DMS53 (cell line): ENCODE data around the gene ANO4.

Experiments used
- DNase-seq: peaks from one replicate; lab custom pipeline; 2025; lab: John Stamatoyannopoulos, UW

Gene ANO4

DNA sequence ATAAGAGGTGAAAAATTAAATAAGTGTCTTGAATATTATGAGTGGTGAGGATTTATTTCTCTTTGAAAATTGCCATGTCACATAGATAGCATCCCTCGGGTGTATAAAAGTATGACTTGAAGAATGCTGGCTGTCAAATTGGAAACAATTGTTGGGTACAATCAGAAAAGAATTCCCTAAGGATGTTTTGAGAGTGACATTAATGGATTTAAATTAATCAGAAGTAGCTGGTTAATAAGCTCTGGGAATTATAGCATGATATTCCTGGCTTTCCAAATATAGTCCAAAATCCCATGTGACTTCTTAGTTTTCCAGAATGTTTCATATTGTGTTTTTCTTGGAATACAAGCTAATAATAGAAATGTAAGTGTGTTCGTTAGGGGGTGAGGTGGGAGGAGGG is 196.5 kb downstream of the ANO4 start:
- DNase-seq = no peak

DNA sequence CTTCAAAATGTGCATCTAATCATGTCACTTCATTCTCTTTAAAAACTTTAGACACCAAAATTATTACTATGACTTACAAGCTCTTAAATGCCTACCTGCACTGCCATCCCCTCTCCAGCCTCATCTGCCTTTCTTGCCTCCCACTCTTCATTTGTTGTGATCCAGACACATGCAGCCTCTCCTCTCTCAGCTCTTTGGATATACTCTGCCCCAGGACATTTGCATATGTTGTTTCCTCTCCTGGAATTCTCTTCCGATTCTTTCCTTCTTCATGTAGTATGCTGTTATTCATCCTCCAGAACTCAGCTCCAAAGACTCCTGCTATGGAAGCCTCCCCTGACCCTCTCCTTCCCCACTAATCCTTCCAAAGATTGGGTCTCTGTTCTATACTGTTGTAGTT is 197.6 kb downstream of the ANO4 start:
- no peak for DNase-seq

DNA sequence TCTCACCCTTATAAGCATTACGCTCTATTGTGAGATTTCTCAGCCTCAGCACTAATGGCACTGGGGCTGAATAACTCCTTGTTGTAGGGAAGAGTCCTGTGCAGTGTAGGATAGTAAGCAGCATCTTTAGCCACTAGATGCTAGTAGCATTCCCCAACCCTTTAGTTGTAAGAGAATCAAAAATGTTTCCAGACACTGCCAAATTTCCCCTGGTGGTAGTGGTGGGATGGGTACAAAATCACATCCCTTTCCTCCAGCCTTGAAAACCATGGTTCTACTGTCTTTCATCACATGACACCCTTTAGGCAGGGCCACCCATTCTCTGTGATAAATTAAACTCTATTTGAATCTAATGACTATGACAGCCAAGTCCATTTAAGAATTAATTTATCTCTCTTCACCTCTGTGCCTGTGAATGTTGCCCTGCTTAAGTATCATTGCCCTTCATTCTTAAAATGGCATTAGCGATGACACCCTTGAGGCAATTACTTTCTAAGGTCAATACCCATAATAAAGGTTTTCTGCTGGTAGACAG is 199.4 kb downstream of the ANO4 start:
- DNase-seq = peak; percentile 10

DNA sequence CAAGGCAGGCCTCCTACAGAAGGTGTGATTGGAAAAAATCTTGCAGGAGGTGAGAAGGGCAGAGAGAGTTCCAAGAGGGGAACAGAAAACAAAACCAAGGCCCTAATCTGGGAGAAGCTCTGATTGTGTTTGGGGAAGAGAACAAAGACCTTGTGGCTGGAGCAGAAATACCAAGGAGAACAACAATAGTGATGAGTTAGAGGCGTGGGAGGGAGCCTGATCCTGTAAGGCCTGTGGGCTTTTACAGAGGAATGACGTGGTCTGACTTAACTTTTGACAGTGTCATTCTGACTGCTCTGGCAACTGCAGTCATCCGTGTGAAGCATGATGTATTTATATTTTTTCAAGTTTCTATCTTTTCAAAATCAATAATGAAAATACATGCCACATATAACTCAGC is 200.6 kb downstream of the ANO4 start:
- DNase-seq = no peak

DNA sequence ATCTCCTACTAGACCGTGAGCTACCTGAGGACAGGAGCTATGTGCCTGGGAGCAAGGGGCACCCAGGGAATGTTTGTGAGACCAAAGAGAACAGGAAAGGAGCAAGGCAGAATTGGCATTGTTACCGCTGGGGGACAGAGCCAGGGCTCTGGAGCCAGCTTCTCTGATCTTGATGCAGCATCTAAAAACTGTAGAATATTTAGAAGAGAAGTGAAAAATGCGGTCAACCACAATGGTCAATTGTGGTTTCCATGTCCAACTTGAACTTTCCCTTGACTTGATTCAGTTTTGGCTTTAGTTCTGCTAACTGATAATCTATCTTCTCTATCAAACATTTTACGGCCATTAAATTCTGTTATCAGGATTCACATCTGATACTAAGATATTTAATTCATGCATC is 201.2 kb downstream of the ANO4 start:
- no peak for DNase-seq

DNA sequence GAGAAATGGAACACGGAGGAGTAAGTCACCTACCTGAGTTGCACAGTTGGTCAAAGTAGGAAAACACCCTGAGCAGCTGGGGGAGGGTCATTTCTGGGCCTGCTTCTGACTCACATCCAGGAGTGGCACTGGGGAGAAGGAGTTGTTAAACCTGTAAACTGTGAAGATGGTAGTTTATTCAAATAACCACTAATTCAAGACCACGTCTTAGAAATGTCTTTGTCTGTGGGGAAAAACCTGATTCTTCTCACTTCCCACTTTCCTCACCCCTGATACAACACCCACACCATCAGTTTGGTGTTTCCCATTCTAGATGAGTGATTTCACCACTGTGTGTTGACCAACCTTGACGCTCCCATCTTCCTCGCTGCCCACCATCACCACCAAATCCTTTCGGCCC is 207.1 kb downstream of the ANO4 start:
- DNase-seq = no peak

DNA sequence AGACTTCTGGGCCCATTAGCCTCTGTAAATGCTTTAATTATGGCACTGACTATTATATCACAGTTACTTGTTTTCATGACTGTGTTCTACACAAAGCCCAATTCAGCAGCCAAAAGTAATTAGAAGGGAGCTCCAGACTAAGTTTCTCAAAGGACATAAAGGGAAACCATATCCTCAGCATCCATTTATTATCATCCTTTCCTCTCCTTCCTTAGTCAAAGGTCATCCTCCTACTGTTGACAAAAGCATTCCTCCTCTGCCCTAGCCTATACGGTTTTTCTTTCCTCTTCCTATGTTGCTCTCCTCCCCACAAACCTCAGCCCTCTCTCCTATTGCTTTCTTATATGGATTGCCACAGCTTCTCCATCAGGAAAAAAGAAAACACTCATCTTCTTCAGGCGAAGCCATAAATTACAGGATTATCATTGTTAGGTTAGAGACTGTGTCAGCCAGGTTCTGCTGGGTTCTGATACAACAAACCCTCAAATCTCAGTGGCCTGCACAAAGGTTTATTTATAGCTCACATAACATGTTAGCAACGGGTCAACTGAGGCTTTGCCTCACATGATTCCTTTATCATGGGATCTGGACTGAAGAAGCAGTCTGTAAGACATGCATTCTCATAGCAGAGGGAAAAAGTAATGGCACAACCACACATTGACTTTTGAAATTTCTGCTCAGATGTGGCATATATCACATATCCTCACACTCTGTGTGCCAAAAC is 208.3 kb downstream of the ANO4 start:
- no peak for DNase-seq

DNA sequence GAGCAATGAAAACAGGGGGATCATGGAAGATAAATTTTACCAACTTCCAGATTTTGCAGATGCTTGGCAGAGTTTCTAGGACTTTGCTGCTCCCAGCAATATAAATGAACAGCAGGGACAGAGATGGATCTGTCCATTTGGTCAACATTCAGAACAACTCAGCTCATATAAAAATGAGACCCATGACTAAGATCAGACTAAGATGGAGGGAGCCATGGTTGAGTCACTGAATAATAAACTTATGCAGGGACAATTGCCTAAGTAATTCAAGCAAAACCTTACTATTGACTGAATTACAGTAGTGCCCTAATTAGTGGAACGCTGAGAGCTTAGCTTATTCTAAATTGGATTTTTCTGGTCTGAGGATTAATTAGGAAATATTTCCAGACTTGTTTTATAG is 210.3 kb downstream of the ANO4 start:
- no peak for DNase-seq

DNA sequence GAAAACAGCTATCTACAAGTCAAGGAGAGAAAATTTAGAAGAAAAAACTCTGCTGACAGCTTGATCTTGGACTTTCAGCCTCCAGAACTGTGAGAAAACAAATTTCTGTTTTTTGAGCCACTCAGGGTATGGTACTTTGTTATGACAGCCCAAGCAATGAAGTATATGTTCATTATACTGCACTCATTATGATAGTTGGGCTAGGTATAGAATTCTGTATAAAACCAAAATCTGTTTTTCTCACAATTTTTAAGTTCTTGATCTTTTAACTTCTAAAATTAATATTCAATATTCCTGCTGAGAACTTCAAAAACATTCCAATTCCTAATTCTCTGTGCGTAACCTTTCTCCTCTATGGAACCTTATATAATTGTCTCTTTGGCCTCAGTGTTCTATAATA is 214.7 kb downstream of the ANO4 start:
- DNase-seq = no peak

DNA sequence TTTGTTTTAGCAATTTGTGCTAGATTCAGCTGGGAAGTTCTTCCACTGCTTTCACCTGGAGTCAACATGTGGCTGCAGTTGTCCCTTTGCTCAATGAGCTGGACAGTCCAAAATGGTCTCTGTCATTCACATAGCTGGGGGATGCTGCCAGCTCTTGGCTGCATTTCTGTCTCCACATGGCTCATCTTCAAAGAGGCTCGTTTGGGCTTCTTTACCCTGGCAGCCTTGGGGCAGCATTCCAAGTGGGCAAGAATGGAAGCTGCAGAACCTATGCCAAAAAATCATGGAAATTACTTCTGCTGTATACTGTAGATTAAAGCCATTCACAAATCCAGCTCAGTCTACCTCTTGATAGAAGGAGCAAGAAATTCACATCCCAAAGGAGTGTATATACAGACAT is 216.3 kb downstream of the ANO4 start:
- DNase-seq = no peak

DNA sequence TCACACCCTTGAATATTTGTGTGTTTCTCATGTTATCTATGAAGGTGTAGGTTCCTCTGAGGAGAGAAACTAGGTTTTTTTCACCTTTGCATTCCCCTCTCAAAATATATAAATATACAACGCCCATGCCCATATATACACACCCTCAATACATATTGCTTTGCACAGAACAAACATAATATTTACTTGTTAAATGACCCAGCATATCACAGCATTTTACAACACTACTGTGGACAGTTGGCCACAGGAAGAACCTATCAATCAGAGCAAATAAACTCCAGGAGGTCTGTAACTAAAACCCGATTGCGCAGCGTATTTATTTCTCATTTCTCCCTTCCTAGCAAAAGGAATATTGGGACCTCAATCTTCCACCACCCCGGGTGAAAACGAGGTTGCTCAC is 219.4 kb downstream of the ANO4 start:
- DNase-seq = peak; percentile 37

DNA sequence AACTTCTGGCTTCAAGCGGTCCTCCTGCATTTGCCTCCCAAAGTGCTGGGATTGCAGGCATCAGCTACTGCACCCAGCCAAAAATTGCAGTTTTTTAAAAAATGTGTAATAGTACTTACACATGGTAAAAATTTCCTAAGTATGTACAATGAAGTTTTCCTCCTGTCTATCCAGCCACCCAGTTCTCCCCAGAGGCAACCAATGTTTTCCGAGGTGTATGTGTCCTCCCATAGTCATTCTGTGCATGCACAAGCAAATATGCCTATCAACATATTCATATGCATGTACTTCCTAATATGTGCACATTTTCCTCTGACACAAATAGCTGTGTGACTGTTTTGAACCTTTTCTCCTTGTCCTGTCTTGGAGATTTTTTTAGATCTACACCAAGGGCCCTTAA is 220.5 kb downstream of the ANO4 start:
- DNase-seq = no peak

DNA sequence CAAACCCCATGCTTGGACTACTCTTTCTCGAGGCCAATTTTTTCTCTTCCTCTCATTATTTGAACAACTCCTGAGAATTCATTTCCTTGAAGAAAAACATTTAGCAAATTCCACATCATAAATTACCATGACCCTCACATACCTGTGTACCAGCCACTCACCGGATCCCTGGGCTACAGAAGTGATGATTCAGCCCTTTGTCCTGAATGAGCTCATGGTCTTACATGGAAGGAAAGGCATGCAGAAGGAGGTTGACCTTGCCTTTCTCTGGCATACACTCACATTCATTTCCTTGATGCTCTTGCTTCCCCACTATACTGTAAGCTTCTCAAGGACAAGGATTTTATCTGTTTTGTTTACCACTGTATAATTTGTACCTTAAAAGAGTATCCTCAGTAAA is 224.0 kb downstream of the ANO4 start:
- peak; percentile 63 for DNase-seq

DNA sequence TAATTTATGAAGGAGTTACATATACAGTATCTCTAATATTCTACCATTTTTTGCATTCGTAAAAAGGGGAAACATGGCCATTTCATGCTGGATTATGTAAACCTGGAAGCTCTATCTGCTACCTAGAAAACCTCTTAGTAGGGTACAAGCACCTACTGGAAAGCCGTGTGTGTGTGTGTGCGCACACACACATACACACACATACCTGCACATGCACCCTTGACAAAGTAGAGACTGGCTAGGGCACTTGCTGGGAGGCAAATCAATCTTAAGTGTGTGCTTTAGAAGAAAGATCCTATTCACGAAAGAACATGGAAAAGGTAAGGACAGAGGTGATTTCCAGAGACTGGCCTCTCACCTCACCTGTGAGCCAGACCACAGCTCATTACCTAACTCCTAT is 224.6 kb downstream of the ANO4 start:
- no peak for DNase-seq

DNA sequence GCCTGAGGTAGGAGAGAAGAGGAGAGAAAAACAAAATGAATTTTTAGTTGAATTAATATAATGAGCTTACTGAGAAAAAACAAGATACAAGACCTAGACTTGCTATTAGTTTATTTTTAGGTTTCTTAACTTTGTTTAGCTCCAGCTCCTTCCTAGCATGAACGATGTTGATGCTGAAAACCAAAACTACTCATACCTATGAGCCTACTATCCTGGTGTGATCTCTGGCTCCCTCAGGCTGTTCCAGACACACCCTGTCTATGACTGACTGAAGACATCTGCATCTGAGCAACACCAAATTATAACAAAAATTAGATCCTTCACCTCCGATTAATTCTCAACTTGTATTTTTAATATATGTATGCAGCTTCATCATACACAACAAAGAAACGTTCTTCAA is 225.1 kb downstream of the ANO4 start:
- no peak for DNase-seq

DNA sequence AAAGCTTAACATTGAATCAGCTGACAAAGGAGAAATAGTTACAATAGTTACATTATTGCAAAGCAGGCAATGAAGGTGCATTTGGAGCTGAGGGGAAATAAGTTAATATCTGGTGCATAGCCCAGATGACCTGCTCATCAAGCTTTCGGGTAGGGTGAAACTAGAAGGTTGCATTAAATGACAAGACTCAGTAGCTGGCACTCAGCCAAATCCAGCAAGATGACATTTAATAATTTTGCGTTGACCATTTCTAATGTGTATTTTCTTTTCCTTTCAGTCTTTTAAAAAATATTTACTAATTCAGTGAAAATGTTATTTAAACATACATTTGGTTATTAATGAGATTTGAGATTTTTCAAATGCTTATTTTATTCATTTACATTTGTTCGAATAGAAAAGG is 226.9 kb downstream of the ANO4 start:
- DNase-seq = no peak

DNA sequence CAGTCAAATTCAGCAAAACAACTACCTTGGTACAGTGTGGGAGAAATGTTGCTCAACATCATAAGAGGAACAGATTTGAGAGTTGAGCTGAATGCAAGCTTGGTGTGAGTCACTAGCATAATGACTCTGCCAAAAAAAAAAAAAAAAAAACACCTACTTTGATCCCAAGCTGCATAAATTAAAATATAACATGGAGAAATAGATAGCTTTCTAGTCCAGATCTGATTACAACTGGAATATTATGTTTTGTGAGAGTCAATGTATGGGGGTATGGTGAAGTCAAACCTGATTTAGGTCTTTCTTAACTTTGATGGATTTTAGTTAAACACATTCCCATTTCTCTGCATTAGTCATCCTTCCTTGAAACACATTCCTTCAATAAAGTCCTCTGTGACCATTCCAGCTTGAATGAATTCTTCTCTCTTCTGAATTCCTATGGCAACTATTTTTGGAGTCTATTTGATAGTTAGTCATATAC is 227.4 kb downstream of the ANO4 start:
- peak; percentile 50 for DNase-seq

DNA sequence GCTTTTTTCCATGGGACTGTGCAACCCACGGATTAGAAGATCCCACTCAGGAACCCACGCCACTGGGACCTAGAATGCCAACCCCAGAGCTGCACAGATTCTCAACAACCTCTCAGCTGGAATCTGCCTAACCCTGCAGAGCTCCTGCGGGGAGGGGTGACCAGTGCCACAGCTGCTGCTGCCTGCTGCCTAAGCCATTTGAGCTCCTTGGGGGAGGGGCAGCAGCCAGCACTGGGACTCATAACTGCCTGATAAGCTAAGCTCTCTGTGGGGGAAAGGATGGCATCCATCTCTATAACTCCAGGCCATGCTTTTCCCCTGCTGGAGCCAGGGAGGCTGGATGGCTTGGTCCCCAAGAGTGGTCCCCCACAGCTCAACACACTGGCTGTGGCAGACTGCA is 232.6 kb downstream of the ANO4 start:
- no peak for DNase-seq

DNA sequence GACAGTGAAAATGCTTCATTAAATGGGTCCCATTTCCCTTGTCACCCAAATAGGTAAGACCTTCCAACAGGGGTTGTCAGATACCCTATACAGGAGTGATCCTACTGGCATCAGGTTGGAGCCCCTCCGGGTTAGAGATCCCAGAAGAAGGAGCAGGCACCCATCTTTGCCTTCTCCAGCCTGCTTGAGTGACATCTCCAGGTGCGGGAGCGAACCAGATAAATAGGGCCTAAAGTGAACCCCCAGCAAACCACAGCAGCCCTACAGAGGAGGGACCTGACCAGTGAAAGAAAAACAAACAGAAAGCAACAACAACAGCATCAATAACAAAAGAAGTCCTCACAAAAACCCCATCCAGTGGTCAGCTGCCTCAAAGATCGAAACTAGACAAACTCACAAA is 233.2 kb downstream of the ANO4 start:
- DNase-seq = no peak

DNA sequence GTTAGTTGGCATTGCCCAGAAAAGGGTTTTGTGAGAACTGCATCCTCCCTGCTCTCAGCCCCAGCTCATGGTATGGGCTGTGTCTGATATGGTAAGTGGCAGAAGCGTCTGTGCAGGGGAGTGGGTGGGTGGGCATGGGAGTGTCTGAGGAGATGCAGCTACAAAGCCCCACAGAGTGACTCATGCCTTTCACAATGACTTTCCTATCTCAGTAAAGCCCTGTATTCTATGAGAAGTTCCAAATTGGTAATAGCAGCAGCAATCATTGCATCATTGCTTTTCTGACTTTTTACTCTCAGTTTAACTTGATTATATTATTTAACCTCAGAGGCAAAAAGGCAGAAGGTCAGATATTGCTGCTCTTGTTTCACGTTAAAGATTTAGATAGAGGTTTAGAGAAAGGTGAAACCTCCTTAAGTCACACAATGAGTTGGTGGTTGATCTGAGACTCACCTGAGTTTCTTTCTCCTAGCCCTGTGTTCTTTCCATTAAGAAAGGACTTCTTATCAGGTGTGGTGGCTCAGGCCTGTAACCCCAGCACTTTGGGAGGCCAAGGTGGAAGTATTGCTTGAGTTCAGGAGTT is 243.8 kb downstream of the ANO4 start:
- no peak for DNase-seq

DNA sequence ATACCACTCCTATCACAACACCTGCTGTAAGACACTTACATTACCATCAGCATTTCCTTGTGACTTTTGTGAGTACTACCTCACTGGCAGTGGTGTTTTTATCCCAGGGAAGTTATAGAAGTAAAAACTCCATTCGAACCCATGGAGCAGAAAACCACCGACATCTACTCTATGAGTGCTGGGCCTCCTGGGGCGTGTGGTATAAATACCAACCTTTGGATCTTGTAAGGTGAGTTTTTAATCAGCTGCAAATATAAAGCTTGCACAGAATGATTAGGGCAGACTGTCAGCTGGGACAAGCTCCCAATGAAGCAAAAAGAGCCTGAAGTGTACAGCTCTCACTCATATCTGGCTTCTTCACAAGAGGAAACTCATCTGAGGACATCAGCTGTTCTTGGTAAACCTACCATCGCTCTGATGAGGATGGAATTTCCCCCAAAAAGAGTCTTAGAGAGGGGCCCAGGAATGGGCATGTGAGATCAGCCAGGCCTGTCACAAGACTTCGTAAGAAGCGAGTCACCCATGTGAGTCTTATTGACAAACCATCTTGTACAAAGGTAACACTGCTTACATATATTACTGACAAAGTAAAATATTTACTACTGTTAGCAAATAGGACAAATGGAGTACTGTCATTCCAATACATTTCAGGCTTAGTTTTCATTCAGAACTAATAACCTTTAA is 245.4 kb downstream of the ANO4 start:
- peak; percentile 14 for DNase-seq

DNA sequence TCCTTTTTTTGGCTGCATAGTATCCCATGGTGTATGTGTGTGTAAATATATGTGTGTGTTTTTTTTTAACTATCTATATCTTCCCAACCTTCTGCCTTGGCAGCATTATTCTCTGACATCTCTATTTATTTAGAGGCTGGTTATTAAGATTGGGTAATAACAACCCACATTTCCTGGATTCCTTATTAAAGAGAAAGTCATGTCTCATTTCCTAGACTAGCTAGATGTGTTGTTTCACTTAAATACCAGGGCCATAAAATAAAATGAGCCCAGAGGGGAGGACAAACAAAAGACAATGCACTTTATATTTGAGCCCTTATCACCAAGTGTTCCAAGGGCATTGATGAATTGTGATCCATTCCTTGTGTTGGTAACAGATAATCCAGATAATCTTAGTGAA is 246.4 kb downstream of the ANO4 start:
- DNase-seq = no peak

DNA sequence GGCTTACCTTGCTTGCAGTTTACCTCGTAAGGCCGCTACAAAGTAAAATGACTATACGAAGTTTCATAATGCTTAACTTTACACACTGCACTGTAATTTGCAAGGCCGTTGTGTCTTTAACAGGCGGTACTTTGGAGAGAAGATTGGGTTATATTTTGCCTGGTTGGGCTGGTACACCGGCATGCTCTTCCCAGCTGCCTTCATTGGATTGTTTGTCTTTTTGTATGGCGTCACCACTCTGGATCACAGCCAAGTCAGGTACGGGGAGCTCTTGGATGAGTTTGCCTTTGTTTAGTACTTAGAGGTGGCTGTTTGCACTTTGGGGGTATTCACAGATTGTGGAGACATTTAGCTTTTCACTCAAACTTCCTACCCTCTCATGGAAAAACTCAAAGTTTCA is 247.6 kb downstream of the ANO4 start:
- peak; percentile 83 for DNase-seq
